GM12874 (cell line): ENCODE data around the gene PLEKHM3.

Experiments used
- TF ChIP-seq, protein P1 (sequence below): IDR thresholded peaks from 2 replicates; pipeline ENCODE4 v1.5.1; 2011; ENCODE audit warnings: low read depth, mild to moderate bottlenecking, control low read depth, low read length, moderate library complexity; ENCODE audit not compliant: insufficient read depth

PLEKHM3 gene

GRCh38 chr2:207833251-207833751 lies 192.0 kb downstream of the PLEKHM3 start:
- TF ChIP-seq, protein P1, sequence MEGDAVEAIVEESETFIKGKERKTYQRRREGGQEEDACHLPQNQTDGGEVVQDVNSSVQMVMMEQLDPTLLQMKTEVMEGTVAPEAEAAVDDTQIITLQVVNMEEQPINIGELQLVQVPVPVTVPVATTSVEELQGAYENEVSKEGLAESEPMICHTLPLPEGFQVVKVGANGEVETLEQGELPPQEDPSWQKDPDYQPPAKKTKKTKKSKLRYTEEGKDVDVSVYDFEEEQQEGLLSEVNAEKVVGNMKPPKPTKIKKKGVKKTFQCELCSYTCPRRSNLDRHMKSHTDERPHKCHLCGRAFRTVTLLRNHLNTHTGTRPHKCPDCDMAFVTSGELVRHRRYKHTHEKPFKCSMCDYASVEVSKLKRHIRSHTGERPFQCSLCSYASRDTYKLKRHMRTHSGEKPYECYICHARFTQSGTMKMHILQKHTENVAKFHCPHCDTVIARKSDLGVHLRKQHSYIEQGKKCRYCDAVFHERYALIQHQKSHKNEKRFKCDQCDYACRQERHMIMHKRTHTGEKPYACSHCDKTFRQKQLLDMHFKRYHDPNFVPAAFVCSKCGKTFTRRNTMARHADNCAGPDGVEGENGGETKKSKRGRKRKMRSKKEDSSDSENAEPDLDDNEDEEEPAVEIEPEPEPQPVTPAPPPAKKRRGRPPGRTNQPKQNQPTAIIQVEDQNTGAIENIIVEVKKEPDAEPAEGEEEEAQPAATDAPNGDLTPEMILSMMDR, result no peak

DNA sequence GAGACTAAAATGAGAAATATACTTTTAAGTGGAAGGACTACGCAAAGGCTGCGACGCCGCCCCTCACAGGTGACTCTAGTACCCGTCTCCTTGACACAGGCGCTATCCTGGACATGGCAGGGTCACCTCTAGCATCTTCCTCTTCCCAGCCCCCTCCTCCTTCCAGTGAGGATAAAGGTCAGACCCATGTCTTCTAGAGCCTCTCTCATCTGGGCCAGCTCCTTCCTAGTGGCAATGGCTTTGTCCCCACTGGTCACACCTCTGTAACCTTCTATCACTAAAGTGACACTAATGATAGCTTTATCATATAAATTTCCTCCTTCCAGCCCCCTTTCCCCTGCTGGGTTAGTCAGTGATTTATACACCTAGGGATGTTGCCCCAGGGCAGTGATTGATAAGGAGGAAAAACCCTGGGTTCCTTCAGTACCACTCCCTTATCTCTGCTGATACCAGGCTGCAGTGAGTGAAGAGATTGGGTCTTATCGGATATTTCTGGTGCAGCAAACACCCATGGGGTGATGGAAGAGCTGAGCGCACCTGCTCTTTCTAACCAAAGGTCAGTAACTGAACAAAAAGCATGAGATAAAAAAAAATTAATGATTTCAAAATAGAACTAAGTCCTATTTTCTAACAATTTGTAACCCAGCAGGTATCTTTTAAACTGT lies 193.6 kb downstream of the PLEKHM3 start:
- TF ChIP-seq, protein P1, result no peak

DNA sequence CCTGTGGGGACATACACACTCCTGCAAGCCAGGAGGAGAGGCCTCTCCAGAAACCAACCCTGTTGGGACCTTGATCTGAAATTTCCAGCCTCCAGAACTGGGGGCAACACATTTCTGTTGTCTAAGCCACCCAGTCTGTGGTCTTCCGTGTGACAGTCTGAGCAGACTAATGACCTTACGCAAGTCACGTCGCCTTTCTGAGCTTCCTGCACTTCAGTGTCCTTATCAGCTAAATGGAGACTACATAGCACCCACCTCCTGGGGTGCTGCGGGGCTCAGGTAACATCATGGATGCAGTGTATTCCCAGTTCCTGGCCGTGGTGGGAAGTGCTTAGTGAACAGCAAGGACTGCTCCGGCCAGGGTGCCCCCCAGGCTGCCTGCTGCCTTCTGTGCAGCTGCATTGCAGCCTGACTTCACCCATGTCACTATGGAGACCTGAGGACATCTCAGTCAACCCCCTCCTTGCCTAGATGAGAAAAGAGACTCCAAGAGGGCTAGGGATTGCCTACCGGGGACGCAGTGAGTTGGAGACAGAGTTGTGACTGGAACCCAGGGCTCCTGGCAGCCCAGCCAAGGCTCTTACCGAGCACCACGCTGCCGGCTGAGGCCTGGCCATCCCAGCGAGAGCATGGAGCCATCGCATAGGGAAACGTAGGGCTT lies 194.4 kb downstream of the PLEKHM3 start:
- TF ChIP-seq, protein P1, result no peak

DNA sequence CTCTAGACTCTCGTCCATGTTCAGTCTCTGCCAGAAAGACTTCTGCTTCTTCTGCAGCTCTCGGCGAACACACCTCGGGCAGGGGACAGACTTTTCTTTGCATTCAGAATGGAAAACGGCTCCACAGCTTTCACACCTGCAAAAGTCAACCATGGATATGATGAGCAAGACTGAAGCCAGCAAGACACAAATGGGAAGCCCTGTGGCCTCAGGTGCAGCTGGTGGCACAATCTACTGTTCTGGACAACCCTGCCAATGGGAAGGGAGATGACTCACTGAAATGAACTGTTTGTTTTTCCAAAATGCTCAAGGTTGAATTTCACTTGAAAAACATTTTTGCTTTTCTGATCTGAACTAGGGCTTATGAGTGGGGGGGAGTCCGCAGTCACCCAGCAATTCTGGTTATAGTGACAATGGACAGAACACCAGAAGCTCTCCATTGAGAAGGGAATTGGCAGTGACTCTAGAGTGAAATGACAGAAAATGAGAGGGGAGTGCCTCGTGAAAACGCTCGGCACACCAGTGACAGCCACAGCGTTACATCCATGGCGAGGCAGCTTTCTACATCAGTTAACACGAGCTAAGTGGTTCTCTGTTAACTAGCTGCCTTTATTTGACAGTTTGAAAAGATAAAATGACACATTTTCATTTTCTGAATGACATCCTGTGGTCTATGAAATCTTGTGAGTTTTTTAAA lies 196.8 kb downstream of the PLEKHM3 start:
- TF ChIP-seq, protein P1, result no peak

- TF ChIP-seq, protein P1, result no peak
Measured at GRCh38 chr2:207825978-207826377, 199.3 kb downstream of the PLEKHM3 start.

DNA sequence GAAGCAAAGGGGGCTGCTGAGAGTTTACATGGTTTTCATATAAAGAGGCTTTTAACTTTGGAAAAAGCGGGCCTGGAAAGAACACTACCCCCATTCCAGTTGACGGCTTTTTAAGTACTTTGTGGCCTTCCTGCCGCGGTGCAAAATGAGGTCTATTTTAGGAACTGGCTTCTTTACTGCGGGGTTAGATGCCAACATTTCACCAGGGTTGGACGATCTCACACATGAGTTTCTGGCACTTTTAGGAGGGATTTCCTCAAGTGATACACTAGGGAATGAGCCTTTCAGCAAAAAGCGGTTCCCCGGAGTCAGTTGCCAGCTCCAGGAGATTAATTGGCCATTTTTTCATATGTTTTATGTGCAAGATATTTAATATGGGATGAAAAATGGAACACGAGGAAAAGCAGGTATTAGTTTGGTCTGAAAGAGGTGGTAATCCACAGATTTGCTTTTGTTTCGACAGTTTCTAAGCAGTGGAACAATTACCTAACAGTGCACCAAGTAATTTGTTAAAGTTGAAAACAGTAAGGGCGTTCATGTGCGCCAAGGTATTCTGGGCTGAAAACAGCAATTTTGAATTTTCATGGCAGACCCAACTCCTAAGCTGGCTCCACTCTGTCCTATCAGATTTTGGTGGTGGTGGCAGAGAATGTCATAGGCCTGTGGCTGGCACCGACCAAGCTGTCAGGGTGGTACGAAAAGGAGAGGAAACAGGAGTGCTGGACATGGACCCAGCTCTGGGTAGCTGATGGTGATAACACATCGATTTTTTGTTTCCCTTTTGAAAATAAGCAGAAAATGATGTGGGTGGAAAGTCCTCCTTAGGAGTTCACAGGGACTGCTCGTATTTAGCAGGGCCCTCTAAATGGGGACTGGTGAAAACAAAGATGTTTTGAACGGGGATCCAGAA lies 200.0 kb downstream of the PLEKHM3 start:
- TF ChIP-seq, protein P1, result no peak
